Embryonic facial prominence (tissue), 1 donor: ENCODE data around the gene PXN.

Experiments used
- DNase-seq: peaks from one replicate; pipeline ENCODE4 v3.0.0-alpha.2; 2016; ENCODE audit errors: extremely low spot score

Gene PXN

DNA sequence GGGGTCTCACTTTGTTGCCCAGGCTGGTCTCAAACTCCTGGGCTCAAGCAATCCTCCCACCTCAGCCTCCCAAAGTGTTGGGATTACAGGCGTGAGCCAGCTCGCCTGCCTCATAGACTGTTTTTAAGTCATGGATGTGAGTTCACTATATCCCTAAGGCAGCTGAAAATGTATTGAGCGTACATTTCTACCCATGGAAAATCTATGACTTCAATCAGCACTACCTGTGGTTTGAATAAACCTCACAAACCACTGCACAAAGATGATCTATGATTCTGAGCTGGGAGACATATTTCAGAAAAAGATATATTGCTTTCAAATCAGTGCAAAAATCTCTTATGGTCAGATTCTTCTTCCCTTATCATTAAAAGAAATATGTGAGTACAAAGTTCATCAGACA is 93.5 kb downstream of the PXN start:
- DNase-seq = no peak

DNA sequence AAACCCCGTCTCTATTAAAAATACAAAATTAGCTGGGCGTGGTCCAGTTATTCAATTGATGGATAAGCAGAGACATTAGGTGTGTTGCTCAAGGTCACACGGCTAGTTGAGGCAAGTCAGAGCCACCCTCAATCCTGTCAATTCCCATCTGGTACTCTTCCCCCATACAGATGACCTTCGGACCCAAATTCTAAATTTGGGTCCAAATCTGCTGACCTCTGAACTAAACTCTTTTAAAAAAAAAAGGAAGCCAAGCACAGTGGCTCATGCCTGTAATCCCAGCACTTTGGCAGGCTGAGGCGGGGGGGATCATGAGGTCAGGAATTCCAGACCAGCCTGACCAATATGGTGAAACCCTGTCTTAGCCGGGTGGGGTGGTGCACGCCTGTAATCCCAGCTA is 94.9 kb downstream of the PXN start:
- no peak for DNase-seq

DNA sequence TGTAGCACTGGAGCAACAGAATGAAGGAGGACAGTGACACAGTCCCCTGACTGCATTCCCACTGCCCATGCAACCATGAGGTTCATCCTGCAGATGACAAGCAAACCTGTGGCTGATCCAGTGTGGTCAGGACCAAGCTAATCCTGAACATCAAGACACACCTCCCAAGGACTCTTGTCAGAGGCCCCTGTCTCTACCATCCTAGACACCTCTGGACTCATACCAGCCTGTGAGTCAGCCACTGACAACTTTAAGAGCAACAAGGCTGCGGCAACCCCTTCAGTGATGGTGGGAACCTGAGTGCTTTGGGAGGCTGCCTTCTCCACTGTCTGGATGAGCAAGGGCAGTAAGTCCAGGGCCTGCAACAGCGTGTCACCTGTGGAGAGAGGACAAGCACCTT is 95.6 kb downstream of the PXN start:
- DNase-seq = no peak

- no peak for DNase-seq
Observed at GRCh38 chr12:120168337-120168736, 97.2 kb downstream of the PXN start.

- DNase-seq = no peak
Observed at GRCh38 chr12:120167529-120168095, 97.9 kb downstream of the PXN start.

DNA sequence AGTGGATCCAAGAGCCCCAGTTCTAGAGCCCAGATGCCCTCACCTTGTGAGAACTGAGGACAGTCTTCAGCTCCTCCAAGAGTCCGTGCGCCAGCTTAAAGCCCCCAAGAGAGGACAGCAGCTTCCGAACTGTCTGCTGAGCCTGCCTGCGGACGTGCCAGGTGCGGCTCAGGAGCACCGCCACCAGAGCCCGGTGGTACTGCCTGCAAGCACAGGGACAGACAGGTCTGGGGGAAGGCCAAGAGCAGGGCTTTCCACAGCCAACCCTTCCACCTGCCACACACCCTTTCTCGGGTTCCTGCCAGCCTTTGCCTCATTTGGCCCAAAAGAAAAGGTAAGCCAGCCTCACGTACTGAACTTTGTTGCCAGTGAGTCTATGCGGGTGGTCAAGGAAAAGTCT is 101.2 kb downstream of the PXN start:
- DNase-seq = no peak

DNA sequence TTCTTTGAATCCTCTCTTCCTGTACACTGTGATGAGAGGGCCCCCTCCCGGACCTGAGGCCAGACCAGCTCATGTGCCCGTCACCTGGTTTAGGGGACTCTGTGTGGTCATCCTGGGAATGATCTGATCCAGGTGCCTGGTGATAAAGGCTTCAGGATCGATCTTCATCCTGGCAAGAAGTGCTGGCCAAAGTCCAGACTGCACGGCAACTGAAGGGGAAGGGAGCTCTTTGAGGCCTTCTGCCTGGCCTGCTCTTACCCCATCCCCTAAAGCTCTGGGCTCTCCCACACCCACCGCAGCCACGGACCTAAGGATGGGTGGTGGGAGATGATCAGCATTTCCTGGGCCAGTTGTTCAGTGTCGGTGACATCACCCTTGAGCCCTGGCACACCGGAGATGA is 102.8 kb downstream of the PXN start:
- no peak for DNase-seq

DNA sequence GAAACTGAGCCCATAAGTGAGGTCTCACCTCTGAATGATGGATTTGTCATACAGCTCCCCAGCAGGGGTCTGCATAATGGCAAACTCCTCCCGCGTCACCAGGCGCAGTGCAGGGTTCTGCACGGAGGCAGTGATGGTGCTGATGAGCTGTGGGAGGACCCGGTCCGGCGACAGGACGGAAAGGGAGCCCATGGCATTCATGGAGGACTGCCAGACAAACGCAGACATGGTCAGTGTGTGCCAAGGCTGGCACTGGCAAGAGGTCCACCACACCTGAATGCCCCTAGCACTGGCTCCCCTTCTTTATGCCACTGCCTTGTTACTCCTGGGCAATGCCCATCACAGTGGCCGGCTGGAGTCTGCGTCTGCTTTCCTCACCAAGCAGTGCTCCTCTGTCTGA is 103.7 kb downstream of the PXN start:
- no peak for DNase-seq
